DMS 273 treated with DMSO at 0.1 percent for 48 hours (cell line): ENCODE data around the gene FMN1.

Source experiments
- DNase-seq: peaks from one replicate; lab custom pipeline; 2025; lab: John Stamatoyannopoulos, UW

FMN1 gene

GRCh38 chr15:33154351-33155166, 40.0 kb downstream of the FMN1 start:
- DNase-seq = no peak

GRCh38 chr15:33153548-33153947, 41.0 kb downstream of the FMN1 start:
- DNase-seq = no peak

DNA sequence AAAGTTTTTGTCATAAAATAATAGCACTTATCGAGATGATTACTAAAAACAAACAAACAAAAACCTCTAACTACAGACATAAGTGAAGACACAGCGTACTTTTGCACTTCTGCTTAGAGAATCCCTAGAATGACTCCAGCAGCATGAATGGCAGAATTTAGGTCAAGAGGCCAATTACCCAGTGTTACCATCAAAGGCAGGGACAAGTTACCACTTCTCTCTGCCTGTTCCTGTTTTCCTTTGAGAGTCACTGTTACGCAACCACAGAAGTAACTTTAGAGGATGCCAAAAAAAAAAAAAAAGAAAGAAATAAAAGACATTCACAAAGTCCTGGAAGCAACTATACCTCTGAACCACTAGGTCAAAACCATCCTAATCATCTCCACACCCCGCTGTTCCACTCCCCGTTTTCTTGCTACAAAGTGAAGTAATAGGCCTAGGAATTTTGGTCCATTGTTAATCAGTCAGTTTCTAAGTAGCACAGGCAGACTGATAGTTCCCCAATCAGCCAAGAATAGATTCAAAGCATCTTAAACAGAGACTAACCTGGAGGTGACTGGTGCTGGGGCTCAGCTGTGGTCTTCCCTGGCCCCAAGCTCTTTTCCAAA, 41.9 kb downstream of the FMN1 start:
- DNase-seq = no peak

GRCh38 chr15:33150971-33151370, 43.5 kb downstream of the FMN1 start:
- DNase-seq = no peak

DNA sequence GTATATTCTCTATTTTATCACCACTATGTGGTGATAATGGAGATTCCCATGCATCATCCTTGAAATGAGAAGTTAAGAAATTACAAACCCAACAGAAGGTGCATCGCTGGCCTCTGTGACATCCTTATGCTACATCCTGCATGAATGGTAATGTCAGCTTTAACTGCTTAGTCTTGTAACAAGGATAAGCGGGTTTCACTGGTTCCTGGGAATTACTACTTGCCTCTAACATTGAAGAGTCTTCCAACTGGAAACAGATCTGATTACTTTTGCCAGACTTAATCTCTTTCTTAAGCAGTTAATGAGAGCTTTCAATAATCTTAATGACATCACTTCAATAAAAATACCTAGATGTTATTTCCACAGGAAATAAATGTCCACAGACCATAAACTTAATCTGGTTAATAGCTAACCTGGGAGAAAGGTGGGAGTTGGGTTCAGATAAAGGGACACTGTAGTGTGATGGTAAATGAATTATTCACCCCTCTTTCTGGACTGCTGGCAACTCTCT, 44.0 kb downstream of the FMN1 start:
- DNase-seq = no peak

- no peak for DNase-seq
Measured at GRCh38 chr15:33149919-33150318, 44.6 kb downstream of the FMN1 start.

GRCh38 chr15:33148129-33148751, 46.3 kb downstream of the FMN1 start:
- no peak for DNase-seq

- DNase-seq = no peak
Measured at GRCh38 chr15:33146051-33146450, 48.5 kb downstream of the FMN1 start.

DNA sequence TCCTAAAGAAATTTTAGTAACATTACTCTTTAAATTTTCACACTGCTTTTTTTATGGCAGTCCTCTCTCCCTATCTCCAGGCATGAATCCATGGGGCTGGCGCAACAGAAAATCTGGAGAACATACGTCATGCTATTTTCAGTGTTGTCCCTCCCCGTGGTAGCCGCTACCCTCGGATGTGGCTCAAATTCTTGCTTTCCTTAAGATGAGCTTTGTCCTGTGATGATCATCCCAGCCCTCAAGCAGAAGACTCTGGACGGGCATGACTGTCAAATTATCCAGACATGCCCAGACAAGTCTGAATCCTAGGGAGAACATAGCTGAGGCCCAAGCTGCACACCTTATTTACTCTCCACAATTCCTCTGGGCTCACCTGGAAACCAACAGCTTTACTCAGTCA, 49.1 kb downstream of the FMN1 start:
- no peak for DNase-seq

DNA sequence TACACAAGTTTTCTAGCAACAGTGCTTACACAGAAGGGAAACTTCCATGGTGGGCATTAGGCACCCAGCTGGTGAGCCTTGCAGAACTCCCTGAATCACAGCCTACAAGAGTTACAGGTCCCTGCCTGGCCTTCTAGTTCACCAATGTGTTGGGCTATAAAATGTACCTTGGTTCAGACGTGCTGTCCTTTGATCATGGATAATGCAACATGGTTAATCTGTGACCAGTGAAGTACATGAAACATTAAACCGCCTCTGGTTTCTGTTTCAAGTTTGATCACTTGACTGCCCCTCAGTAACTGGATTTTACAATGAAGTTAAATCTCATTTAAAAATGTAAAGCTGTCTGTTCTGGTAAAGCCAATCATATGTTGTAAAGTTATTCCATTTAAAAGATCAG, 51.8 kb downstream of the FMN1 start:
- no peak for DNase-seq

DNA sequence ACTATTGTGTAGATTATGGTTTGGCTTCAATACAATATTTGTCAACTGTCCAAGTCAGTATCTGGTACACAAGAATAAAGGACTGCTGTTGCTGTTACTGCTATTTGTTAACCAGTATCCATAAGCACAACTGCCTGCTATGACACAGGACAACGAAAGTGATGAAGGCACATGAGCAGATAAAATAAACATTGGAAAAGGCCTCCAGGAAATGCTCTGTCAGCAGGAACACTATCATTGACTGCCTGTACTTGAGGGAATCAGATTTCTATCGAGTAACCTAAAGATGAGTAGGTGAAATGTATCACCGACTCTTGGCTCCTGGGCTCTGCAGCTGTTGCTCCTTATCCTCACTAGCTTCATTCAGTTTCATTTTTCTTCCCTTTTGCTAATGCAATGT, 56.5 kb downstream of the FMN1 start:
- DNase-seq = no peak

- no peak for DNase-seq
Measured at GRCh38 chr15:33137101-33137500, 57.4 kb downstream of the FMN1 start.

DNA sequence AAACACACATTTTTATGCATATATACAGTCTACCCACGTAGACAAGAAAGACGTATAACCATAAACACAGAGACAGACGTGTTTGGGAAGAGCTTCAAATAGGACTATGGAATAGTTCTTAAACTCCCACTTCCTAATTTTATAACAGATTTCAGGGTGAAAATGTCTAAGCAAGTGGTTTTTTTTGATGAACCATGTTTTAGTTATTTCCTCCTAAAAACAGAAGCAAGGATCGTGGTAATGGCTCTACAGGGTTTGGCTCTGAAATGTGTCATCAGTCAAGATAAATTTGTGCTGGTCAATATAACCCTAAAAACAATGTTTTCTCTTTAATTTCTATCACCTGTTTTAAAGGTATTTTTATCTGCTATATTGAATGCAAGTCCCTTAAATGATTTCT, 58.2 kb downstream of the FMN1 start:
- no peak for DNase-seq

- no peak for DNase-seq
Measured at GRCh38 chr15:33135355-33135781, 59.1 kb downstream of the FMN1 start.

GRCh38 chr15:33132722-33133345, 61.7 kb downstream of the FMN1 start:
- DNase-seq = no peak

GRCh38 chr15:33132233-33132580, 62.3 kb downstream of the FMN1 start:
- no peak for DNase-seq

DNA sequence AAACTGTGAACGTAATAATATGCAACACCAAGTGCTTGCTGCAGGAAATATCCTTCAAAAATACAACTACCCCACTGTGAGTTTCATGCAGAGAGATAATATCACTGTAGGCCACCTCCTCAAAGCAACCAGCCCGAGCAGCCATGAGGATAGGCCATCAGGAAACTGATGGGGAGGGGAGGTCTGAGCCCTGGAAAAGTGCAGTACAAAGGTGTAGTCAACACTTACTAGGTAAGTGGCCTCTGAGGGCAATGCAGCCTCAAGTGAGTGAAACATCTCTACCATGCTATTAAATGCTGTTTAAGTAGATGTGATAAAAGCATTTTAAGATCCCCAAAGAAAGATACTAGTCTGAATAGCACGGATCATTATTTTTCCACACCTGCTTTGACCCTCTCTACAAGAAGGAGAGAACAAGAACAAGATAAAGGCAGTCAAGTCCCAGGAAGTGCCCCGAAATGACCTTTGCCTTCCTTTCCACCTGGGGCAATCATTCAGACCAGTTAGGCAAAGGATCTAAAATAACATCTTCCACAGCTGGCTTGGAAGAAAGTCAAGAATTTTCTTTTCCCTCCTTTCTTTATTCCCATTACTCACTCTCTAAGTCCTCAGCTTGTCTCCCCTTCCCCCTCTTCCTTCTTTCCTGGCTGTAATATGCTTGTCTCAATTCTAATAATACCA, 62.8 kb downstream of the FMN1 start:
- DNase-seq = no peak

DNA sequence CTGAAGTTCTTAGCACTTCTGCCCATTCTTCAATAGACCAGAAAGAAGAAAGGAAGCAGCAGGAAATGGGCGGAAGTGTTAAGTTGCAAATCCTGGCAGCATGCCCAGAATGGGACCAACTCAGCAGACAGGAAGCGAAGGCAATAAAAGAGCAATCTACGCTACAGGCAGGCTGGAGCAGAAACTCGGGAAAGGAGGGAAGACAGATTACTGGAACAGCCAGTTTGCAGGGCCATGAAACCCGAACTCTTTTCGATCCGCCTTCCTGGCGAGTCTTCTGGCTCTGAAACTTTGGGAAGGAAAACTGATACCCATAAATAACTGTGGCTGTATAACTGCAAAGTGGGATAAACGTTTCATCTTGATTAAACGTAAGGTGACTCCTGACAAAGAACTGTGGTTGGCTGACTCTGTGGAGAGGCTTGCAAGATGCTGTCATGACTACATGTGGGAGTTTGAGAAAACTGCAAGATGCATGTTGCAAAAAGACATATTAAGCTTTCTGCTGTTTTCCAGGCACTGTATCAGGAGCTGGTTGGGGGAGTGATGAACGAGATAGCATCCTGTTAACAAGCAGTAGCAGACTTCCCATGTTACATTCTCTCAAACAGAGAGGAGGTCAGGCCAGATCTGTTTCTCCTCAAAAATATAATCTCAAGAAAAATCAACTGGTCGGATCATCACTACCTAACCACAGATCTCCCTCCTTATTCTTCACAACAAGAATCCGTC, 67.8 kb downstream of the FMN1 start:
- DNase-seq = peak; percentile 58

GRCh38 chr15:33125894-33126537, 68.5 kb downstream of the FMN1 start:
- DNase-seq = no peak

DNA sequence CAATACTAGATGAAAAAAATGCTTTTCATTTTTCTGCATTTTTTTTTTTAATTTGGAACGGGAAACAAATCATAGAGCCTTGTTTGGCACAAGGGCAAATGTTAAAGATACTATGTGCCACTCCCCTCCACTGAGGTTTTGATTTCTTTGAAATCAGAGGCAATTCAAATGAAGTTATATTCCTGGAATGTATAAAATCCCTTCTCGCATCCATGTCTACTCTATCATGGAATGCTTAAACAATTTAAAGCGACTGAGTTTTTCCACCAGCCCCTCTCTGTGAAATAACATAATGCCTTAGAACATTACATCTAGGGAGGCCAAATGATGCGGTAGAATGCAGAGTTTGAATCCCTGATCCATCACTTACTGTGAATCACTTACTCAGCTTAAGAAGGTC, 69.7 kb downstream of the FMN1 start:
- DNase-seq = no peak

GRCh38 chr15:33124279-33124678, 70.2 kb downstream of the FMN1 start:
- DNase-seq = no peak
